ENCODE data around the gene SIK3. TPM values are rescaled to one million over a fixed set of nuclear protein-coding genes. Genes with fewer than 3 reads are reported as not detected.
"Not testable (repeated sequence)": the region's sequence is repeated elsewhere in the genome, so short reads cannot be mapped to it uniquely, and the experiment has no call there.

SIK3 gene
- total RNA-seq, 2 donors from 2014 or later, result 88.7 to 111 TPM

DNA sequence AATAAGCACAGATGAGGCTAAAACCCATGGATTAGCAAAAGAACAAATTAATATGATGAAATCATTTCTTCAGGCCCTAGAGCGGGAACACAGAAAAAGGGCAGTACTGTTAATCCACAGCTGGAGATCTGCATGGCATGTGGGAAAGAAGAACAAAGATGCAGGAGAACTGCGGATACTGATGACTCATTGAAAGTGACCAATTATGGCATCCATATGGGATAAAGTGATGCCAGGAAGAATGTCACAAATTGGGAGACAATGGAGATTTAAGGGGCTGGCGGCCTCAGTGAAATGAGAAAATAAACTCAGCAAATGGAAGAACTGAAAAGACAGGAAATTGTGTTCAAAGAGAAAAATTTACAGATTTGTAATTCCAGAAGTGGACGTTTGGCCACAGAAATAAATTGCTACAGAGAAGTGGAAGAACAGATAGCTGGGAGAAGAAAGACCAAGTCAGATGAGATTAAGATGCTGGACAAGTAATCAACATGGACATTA, 39.4 kb downstream of the SIK3 start:
- Mint-ChIP-seq H3K4me3 (peak overlapping the region; percentile 43), H3K36me3 (no peaks in the 10 kb centered on the region)

DNA sequence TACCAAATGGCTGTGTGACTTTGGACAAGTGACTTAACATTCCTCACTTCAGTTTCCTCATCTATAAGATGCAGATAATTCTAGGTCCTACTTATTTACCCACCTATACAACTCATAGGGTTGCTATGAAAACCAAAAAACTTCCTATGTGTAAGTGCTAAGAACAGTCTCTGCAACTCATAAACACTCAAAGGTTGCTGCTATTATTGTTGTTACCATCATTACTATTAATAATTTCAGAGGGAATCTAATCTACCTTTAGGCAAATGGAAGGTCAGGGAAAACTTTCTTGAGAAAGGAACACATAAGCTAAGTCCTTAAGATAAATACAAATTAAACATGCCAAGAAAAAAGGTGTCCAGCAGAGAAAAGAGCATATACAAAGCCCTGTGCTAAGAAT, 40.5 kb downstream of the SIK3 start:
- DNase-seq (ENCODE audit: low spot score), result no peak
- Mint-ChIP-seq H3K36me3 (no peaks in the 10 kb centered on the region), H3K9me3 (no peaks in the 10 kb centered on the region), H3K27ac (peak overlapping the region in 1 of 2 donors; percentile 72), H3K27me3 (no peaks in the 10 kb centered on the region), H3K4me3 (no peak overlapping the region), H3K4me1 (ENCODE audit: low read depth in 2 of 2) (peaks cover 57 to 59% of the 10 kb centered on the region in 2 donors)
- no peak for ATAC-seq

More for the DNA sequence above, 39.4 kb downstream of the SIK3 start:
- ATAC-seq, result no peak
- no peak for DNase-seq (ENCODE audit: low spot score)
- Mint-ChIP-seq H3K9me3 (no peaks in the 10 kb centered on the region), H3K27ac (peak overlapping the region; percentile 82 to 96), H3K27me3 (no peaks in the 10 kb centered on the region), H3K4me1 (ENCODE audit: low read depth in 2 of 2) (peaks cover 63 to 65% of the 10 kb centered on the region in 2 donors)

DNA sequence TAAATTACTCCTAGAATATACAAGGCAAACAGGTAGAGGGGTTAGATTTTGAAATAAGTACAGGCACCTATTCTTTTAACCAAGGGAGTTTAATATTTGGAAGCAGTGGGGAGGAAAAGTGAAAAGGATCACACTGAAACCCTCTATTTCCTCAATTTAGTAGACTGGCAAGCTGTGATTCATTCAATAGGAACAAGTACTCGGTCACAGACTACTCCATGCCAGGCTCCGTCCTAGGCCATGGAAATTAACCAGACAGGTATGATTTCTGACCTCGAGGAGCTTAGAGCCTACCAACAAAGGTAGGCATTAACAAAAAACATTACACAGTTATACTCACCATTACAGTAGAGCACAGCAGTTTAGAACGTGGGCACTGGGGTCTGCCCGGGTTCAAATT, 40.9 kb downstream of the SIK3 start:
- H3K4me3 Mint-ChIP-seq, result no peak overlapping the region
- no peaks in the 10 kb centered on the region for H3K27me3 Mint-ChIP-seq
- no peaks in the 10 kb centered on the region for H3K9me3 Mint-ChIP-seq
- H3K27ac Mint-ChIP-seq, result peak overlapping the region in 1 of 2 donors; percentile 72
- H3K4me1 Mint-ChIP-seq (ENCODE audit: low read depth in 2 of 2), result peaks cover 55 to 56% of the 10 kb centered on the region in 2 donors
- ATAC-seq (no peak), DNase-seq (ENCODE audit: low spot score) (no peak)
- H3K36me3 Mint-ChIP-seq, result no peaks in the 10 kb centered on the region

DNA sequence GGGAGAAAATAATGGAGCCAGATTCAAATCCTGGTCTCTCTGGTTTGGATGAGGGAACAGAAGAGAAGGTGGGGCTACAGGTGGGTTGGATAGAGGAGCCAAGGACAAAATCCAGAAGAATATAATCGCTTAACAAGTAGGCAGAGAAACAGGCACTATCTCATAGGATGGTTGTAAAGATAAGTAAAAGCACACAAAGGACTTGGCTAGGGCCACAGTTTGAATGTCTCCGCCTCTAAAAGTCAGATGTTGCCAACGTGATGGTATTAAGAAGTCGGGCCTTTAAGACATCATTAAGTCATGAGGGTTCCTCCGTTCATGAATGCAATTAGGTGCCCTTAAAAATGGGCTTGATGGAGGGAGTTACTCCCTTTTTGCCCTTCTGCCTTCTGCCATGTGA, 42.8 kb downstream of the SIK3 start:
- DNase-seq (ENCODE audit: low spot score), result no peak
- Mint-ChIP-seq H3K4me1 (ENCODE audit: low read depth in 2 of 2) (peaks cover 40 to 51% of the 10 kb centered on the region in 2 donors), H3K9me3 (no peaks in the 10 kb centered on the region), H3K27me3 (no peaks in the 10 kb centered on the region), H3K4me3 (no peak overlapping the region), H3K36me3 (no peaks in the 10 kb centered on the region), H3K27ac (no peak overlapping the region)
- no peak for ATAC-seq

DNA sequence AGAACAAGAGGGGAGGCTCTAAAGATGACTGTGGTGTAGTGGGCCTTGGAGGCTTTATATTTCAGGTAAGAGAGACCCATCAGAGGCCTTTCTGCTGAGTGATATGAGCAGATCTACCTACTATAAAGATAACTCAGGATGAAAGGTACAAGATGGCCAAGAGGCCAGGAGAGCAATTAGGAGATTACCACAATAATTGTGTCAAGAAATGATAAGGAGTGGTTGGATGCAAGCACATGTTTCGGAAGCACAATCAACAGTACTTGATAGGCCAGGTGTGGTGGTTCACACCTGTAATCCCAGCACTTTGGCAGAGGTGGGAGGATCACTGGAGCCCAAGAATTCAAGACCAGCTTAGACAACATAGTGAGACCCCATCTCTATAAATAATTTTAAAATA, 43.8 kb downstream of the SIK3 start:
- H3K4me3 Mint-ChIP-seq, result no peak overlapping the region
- ATAC-seq (no peak), DNase-seq (ENCODE audit: low spot score) (no peak)
- H3K36me3 Mint-ChIP-seq, result no peaks in the 10 kb centered on the region
- no peaks in the 10 kb centered on the region for H3K9me3 Mint-ChIP-seq
- H3K4me1 Mint-ChIP-seq (ENCODE audit: low read depth in 2 of 2), result peaks cover 29 to 43% of the 10 kb centered on the region in 2 donors
- no peaks in the 10 kb centered on the region for H3K27me3 Mint-ChIP-seq
- H3K27ac Mint-ChIP-seq, result peak overlapping the region in 1 of 2 donors; percentile 45

DNA sequence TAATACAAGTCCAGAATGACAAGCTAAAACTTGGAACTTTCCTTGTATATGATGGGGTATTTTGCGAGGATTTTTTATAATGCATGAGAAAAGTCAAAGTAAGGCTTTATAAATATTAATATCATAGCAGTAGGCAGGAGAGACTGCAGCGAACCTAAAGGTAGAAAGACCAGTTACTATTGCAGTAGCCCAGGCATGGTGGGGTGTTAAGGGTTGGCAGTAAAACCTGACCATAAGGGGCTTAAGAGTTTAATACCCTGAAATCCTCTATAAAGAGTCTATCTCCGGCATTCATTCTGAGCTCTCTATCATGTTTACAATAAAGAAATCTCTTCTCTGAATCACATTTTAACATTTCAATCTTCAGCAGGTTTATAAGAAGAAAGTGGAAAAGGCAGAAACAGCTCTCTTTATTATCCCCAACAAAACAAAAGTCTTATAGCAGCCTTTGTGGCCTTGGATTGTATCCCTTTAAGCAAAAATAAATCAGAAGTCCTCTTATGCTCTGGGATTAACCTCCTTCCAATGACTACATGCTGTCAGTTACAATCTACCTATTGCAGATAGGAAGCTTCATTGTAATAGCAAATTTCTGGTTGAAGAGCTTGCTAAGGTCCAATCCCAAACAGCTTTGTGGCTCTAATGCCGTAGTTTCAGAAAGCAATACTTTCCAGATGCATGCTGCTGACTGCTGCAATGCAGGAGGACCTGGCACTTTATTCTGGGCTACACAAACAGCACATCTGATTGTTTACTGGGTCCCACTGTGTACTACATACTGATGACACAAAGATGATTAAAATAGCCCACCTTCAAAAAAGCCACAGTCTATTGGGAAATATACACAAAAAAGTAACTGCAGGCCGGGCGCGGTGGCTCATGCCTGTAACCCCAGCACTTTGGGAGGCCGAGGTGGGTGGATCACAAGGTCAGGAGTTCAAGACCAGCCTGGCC, 45.8 kb downstream of the SIK3 start:
- no peak for ATAC-seq
- H3K27me3 Mint-ChIP-seq, result no peaks in the 10 kb centered on the region
- no peaks in the 10 kb centered on the region for H3K36me3 Mint-ChIP-seq
- peaks cover 10 to 29% of the 10 kb centered on the region in 2 donors for H3K4me1 Mint-ChIP-seq (ENCODE audit: low read depth in 2 of 2)
- no peak overlapping the region for H3K27ac Mint-ChIP-seq
- DNase-seq (ENCODE audit: low spot score), result no peak
- H3K9me3 Mint-ChIP-seq, result no peaks in the 10 kb centered on the region
- H3K4me3 Mint-ChIP-seq, result no peak overlapping the region

DNA sequence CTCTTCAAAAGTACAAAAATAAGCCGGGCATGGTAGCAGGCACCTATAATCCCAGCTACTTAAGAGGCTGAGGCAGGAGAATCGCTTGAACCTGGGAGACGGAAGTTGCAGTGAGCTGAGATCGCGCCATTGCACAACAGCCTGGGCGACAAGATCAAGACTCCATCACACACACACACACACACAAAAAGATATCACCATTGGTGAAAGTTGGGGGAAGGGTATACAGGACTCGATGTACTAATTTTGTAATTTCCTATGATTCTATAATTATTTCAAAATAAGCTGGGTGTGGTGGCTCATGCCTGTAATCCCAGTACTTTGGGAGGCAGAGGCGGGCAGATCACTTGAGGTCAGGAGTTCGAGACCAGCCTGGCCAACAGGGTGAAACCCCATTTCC, 48.1 kb downstream of the SIK3 start:
- H3K9me3 Mint-ChIP-seq; DNase-seq (ENCODE audit: low spot score); H3K27me3 Mint-ChIP-seq; H3K27ac Mint-ChIP-seq; ATAC-seq; H3K4me3 Mint-ChIP-seq; H3K36me3 Mint-ChIP-seq: not testable (repeated sequence)
- peaks cover 22 to 32% of the 10 kb centered on the region in 2 donors for H3K4me1 Mint-ChIP-seq (ENCODE audit: low read depth in 2 of 2)

DNA sequence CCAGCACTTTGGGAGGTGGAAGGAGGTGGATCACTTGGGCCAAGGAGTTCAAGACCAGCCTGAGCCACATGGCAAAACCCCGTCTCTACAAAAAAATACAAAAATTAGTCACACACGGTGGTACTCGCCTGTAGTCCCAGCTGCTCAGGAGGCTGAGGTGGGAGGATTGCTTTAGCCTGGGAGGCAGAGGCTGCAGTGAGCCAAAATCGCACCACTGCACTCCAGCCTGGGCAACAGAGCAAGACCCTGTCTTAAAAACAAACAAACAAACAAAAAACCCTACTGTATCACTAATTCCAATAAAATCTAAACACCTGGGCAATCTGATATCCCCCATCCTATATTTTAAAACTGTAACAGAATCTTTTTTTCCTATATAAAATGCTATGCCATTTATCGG, 51.6 kb downstream of the SIK3 start:
- H3K9me3 Mint-ChIP-seq; DNase-seq (ENCODE audit: low spot score); H3K36me3 Mint-ChIP-seq; ATAC-seq; H3K27ac Mint-ChIP-seq; H3K4me3 Mint-ChIP-seq; H3K27me3 Mint-ChIP-seq: not testable (repeated sequence)
- H3K4me1 Mint-ChIP-seq (ENCODE audit: low read depth in 2 of 2), result peaks cover 46 to 50% of the 10 kb centered on the region in 2 donors

DNA sequence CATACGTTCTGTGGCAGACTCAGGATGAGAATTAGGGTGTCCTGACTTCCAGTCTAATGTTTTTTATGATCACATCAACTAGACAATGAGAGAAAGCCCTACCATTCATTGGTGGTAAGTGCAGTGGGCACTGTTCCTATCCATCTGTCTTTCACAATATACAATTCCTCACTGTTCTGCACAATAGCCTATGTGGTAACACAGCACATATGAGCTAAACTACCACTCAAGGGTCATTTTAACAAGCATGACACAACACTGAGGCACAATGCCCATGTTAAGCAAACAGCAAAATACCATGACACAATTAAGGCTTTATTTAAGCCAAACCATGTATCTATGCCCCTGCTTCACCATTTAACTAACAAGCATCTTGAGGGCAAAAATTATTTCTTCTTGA, 52.3 kb downstream of the SIK3 start:
- ATAC-seq (peak; percentile 57 to 70), DNase-seq (ENCODE audit: low spot score) (no peak)
- H3K4me3 Mint-ChIP-seq, result peak overlapping the region; percentile 78
- no peaks in the 10 kb centered on the region for H3K9me3 Mint-ChIP-seq
- H3K27ac Mint-ChIP-seq, result peak overlapping the region; percentile 84 to 90
- H3K4me1 Mint-ChIP-seq (ENCODE audit: low read depth in 2 of 2), result peaks cover 47 to 51% of the 10 kb centered on the region in 2 donors
- H3K27me3 Mint-ChIP-seq, result no peaks in the 10 kb centered on the region
- H3K36me3 Mint-ChIP-seq, result no peaks in the 10 kb centered on the region

DNA sequence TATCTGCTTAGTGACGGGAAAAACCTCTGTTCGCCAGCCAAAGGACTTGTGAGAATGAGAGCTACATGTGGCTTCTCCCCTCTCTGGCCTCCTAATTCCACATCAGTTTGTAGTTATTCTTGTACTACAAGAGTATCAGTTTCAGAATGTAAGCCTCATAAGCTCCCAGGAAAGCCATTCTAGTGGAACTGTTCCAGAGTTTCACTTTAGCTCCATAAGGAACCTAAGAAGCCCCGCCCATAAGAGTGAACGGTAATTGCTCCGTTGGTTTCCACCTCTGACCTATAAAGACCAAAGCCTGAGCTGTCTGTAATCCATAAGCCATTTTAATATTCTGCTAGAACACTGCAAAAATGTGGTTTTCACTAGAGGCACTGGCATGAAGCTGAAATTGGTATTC, 53.0 kb downstream of the SIK3 start:
- Mint-ChIP-seq H3K4me1 (ENCODE audit: low read depth in 2 of 2) (peaks cover 50% of the 10 kb centered on the region in 2 donors), H3K36me3 (no peaks in the 10 kb centered on the region), H3K4me3 (peak overlapping the region; percentile 78), H3K27me3 (no peaks in the 10 kb centered on the region), H3K9me3 (no peaks in the 10 kb centered on the region), H3K27ac (peak overlapping the region; percentile 84 to 90)
- ATAC-seq, result peak; percentile 50 to 74
- no peak for DNase-seq (ENCODE audit: low spot score)

DNA sequence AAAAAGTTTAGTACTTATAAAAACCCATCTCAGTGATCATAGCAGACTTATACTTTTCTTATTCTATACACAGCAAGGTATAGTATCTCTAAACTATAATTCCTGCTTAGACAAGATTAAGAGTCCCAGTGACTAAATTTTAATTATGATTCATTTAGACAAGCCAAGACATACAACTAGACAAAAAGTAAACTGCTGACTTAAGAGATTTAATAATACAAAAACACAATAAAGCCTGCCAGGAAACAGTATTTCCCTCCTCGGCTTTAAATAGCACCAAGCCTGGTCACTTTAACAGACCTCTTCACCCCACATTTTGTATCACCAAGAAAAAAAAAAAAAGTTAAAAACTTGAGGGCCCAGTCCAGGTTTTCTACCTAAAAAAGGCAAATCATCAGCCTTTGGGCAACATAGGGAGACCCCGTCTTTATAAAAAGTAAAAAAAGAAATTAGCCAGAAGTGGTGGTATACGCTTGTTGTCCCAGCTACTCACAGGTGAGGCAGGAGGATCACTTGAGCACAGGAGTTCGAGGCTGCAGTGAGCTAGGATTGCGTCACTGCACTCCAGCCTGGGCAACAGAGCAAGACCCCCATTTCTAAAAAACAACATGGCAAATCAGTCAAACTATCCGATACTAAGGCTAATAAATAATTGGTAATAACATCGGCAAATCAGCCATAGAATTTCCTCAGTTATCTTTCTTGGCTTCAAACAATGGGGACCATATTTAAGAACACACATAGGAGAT, 53.8 kb downstream of the SIK3 start:
- H3K36me3 Mint-ChIP-seq, result no peaks in the 10 kb centered on the region
- no peak for DNase-seq (ENCODE audit: low spot score)
- no peaks in the 10 kb centered on the region for H3K9me3 Mint-ChIP-seq
- no peaks in the 10 kb centered on the region for H3K27me3 Mint-ChIP-seq
- peak overlapping the region; percentile 78 for H3K4me3 Mint-ChIP-seq
- peak overlapping the region; percentile 84 to 90 for H3K27ac Mint-ChIP-seq
- H3K4me1 Mint-ChIP-seq (ENCODE audit: low read depth in 2 of 2), result peaks cover 54 to 57% of the 10 kb centered on the region in 2 donors
- ATAC-seq, result no peak

DNA sequence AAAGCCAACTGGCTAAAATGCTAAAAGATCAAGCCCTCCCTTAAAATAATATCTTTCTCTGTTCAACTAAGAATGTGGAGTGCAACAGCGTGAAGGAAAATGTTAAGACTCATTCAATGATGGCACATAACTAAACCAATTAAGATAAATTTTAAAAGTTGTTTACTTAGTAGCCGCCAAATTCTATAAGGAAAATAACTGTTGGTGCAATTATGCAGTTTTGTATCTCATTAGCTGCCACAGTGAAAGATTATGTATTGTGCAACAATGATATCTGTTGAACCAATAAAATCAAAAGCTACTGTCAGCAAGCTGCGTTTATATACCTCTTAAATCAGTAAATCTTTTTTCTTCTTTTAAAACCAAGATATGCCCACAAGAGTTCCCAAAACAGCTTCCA, 55.5 kb downstream of the SIK3 start:
- Mint-ChIP-seq H3K27me3 (no peaks in the 10 kb centered on the region), H3K36me3 (no peaks in the 10 kb centered on the region), H3K9me3 (no peaks in the 10 kb centered on the region), H3K27ac (peak overlapping the region; percentile 76 to 90), H3K4me3 (peak overlapping the region; percentile 25), H3K4me1 (ENCODE audit: low read depth in 2 of 2) (peaks cover 63 to 64% of the 10 kb centered on the region in 2 donors)
- ATAC-seq (no peak), DNase-seq (ENCODE audit: low spot score) (no peak)

DNA sequence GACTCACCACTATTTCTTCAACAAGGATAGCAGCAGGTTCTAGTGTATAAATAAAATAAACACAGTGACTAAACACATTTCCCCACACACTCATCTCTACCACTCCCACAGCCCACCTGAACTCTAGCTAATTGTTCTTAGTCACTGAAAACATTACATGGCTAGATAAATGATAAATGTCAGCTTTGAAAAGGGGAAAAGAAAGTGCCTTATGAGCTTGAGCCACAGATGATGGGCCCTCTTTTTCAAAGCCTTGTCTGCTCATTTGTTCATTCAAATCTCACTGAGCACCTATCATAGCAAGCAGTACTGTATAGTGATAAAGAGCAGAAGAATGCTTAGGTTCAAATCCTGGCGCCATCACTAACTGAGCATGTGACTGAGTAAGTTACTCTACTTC, 58.3 kb downstream of the SIK3 start:
- DNase-seq (ENCODE audit: low spot score) (no peak), ATAC-seq (peak; percentile 52 to 63)
- peaks cover 55 to 59% of the 10 kb centered on the region in 2 donors for H3K4me1 Mint-ChIP-seq (ENCODE audit: low read depth in 2 of 2)

DNA sequence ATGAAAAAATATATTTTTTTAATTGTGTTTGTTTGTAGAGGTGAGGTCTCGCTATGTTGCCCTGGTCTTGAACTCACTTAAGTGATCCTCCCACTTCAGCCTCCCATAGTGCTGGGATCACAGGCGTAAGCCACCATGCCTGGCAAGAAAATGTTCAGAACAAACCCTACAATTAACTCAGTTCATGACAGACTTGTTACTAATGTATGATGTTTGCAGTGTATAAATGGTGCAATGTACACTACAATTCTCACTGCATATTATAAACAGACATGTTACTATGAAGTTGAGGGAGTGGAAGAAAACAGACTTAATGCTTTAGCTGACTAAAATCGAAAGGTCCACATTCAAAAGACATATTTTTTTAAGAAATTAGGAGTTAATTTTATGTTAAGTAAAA, 59.0 kb downstream of the SIK3 start:
- Mint-ChIP-seq H3K27ac (peak overlapping the region in 1 of 2 donors; percentile 23), H3K36me3 (no peaks in the 10 kb centered on the region), H3K4me1 (ENCODE audit: low read depth in 2 of 2) (peaks cover 49 to 53% of the 10 kb centered on the region in 2 donors), H3K4me3 (no peak overlapping the region), H3K27me3 (no peaks in the 10 kb centered on the region), H3K9me3 (no peaks in the 10 kb centered on the region)
- no peak for ATAC-seq
- no peak for DNase-seq (ENCODE audit: low spot score)

More for the DNA sequence above, 58.3 kb downstream of the SIK3 start:
- H3K9me3 Mint-ChIP-seq, result no peaks in the 10 kb centered on the region
- peak overlapping the region; percentile 23 to 38 for H3K27ac Mint-ChIP-seq
- H3K27me3 Mint-ChIP-seq, result no peaks in the 10 kb centered on the region
- H3K4me3 Mint-ChIP-seq, result no peak overlapping the region
- H3K36me3 Mint-ChIP-seq, result no peaks in the 10 kb centered on the region

All from natural killer cell treated with Interleukin-12 subunit alpha and Interleukin-12 subunit beta and Interleukin-15 and Interleukin-18, amount 100 ng/mL, for 72 hours (primary cell).